Glutamatergic neuron (in vitro differentiated cells): ENCODE measurements around the gene C19orf44. TPM values are rescaled to one million over a fixed set of nuclear protein-coding genes. Genes with fewer than 3 reads are reported as not detected.

ENCODE experiments used
- DNase-seq: peaks from one replicate; pipeline ENCODE4 v3.0.0; 2022
- H3K27ac Mint-ChIP-seq: one replicate; pipeline ENCODE4 v1.8.0; 2020; ENCODE audit warnings: mild to moderate bottlenecking, mixed read lengths, inconsistent platforms; ENCODE audit not compliant: unreplicated experiment
- H3K27me3 Mint-ChIP-seq: one replicate; pipeline ENCODE4 v1.8.0; 2020; ENCODE audit warnings: mild to moderate bottlenecking, moderate library complexity, mixed read lengths, inconsistent platforms; ENCODE audit not compliant: unreplicated experiment
- H3K36me3 Mint-ChIP-seq: one replicate; pipeline ENCODE4 v1.8.0; 2020; ENCODE audit warnings: mild to moderate bottlenecking, mixed read lengths, inconsistent platforms; ENCODE audit not compliant: unreplicated experiment
- H3K4me1 Mint-ChIP-seq: one replicate; pipeline ENCODE4 v1.8.0; 2020; ENCODE audit warnings: mild to moderate bottlenecking, low read depth, mixed read lengths, inconsistent platforms; ENCODE audit not compliant: unreplicated experiment
- H3K4me3 Mint-ChIP-seq: one replicate; pipeline ENCODE4 v1.8.0; 2020; ENCODE audit warnings: mild to moderate bottlenecking, mixed read lengths, inconsistent platforms; ENCODE audit not compliant: unreplicated experiment
- H3K9me3 Mint-ChIP-seq: one replicate; pipeline ENCODE4 v1.8.0; 2020; ENCODE audit warnings: mild to moderate bottlenecking, moderate library complexity, mixed read lengths, inconsistent platforms; ENCODE audit not compliant: unreplicated experiment
- total RNA-seq: library from RNA; stranded (reverse); fragmentation: NEBNext Ultra II Directional; extraction: Animal tissue kit (Norgen Biotek cat#: 25700); gene quantifications from one replicate; pipeline ENCODE4 v1.2.1, GENCODE V29; 2021; ENCODE audit not compliant: unreplicated experiment
- TF ChIP-seq, protein P1 (sequence below): fragments of 200-600 bp; sonication (generic); IDR thresholded peaks from one replicate; pipeline ENCODE4 v1.5.0; 2021; ENCODE audit not compliant: partially characterized antibody, unreplicated experiment

Gene C19orf44
- total RNA-seq, 1 donor from 2014 or later: 5.0 TPM

DNA sequence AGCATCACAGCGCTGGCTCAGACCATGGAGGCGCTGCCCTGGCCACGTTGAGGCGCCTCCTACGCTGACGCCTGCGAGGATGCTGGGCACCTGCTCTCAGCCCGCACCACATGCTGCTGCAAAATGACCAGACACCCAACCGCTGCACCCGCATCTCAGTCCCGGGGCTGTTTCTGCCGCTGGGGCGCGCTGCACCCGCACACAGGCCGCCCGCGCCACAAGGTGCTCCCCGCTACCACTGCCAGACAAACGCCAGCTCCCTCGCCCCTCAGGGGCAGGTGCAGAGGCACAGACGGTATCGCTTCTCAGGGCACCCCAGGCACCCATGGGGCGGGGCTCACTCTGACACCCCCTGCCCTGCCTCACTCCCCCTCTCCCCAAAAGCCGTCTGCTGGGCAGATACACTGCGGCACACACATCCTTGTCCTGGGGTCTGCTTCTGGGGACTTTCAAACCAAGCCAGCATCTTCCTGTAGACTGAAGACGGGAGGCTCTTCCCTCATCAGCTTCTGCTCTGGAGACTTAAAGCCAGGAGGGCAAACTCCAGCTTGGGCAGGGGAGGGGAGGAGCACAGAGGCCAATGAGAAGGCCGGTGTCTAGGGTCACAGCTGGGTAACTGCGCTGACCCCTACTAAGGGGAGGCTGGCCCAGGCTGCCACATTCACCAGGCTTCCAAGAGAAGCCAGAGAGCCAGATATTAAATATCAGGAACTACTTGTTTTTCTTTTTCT is 29.7 kb downstream of the C19orf44 start:
- H3K9me3 Mint-ChIP-seq: no peaks in the 10 kb centered on the region
- H3K27ac Mint-ChIP-seq: no peak overlapping the region
- no peaks in the 10 kb centered on the region for H3K4me1 Mint-ChIP-seq

GRCh38 chr19:16527334-16527935 is 31.2 kb downstream of the C19orf44 start:
- Mint-ChIP-seq H3K4me1 (no peaks in the 10 kb centered on the region), H3K9me3 (no peaks in the 10 kb centered on the region), H3K27ac (no peak overlapping the region), H3K4me3 (no peak overlapping the region), H3K27me3 (peaks cover 5% of the 10 kb centered on the region), H3K36me3 (no peaks in the 10 kb centered on the region)
- TF ChIP-seq, protein P1, sequence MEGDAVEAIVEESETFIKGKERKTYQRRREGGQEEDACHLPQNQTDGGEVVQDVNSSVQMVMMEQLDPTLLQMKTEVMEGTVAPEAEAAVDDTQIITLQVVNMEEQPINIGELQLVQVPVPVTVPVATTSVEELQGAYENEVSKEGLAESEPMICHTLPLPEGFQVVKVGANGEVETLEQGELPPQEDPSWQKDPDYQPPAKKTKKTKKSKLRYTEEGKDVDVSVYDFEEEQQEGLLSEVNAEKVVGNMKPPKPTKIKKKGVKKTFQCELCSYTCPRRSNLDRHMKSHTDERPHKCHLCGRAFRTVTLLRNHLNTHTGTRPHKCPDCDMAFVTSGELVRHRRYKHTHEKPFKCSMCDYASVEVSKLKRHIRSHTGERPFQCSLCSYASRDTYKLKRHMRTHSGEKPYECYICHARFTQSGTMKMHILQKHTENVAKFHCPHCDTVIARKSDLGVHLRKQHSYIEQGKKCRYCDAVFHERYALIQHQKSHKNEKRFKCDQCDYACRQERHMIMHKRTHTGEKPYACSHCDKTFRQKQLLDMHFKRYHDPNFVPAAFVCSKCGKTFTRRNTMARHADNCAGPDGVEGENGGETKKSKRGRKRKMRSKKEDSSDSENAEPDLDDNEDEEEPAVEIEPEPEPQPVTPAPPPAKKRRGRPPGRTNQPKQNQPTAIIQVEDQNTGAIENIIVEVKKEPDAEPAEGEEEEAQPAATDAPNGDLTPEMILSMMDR: no peak
- no peak for DNase-seq

More for the DNA sequence above, 29.7 kb downstream of the C19orf44 start:
- peaks cover 4% of the 10 kb centered on the region for H3K27me3 Mint-ChIP-seq
- H3K4me3 Mint-ChIP-seq: no peak overlapping the region
- TF ChIP-seq, protein P1: no peak
- H3K36me3 Mint-ChIP-seq: no peaks in the 10 kb centered on the region
- no peak for DNase-seq

GRCh38 chr19:16527971-16528521 is 31.9 kb downstream of the C19orf44 start:
- TF ChIP-seq, protein P1: peak; percentile 22
- Mint-ChIP-seq H3K36me3 (no peaks in the 10 kb centered on the region), H3K27me3 (peaks cover 5% of the 10 kb centered on the region), H3K4me3 (no peak overlapping the region), H3K27ac (no peak overlapping the region), H3K9me3 (no peaks in the 10 kb centered on the region), H3K4me1 (no peaks in the 10 kb centered on the region)
- DNase-seq: peak; percentile 63

DNA sequence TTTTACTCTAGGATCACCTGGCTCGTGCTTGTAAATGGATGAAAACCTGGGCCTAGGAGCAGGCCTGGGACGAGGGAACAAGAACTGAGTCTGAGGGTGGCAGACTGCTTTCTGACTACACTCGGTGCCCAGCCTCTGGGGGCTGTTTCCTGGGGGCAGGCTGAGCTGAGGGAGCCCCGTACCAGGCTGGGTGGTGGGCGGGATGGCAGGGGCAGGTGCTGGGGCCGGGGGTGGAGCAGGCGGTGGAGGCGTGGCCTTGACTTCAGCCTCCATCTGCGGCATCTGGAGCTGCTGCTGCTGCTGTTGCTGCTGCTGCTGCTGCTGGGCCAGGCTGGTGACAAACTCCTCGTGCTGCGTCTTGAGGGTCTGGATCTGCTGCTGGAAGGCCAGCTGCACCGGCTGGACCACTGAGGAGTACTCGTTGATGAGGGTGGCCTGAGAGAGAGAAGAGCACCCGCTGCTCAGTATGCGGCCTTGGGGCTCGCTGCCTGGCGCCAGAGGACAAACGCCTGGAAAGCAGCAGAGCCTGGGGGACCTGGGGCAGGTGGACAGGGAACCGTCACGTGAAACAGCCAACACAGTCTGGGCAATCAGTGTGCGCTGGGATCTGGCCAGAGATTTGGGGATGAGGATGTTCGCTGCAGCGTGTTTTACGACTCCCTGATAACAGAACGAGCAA is 33.4 kb downstream of the C19orf44 start:
- DNase-seq: no peak
- H3K4me1 Mint-ChIP-seq: no peaks in the 10 kb centered on the region
- TF ChIP-seq, protein P1: no peak
- H3K27ac Mint-ChIP-seq: no peak overlapping the region
- H3K36me3 Mint-ChIP-seq: no peaks in the 10 kb centered on the region
- H3K27me3 Mint-ChIP-seq: peaks cover 5% of the 10 kb centered on the region
- no peak overlapping the region for H3K4me3 Mint-ChIP-seq
- no peaks in the 10 kb centered on the region for H3K9me3 Mint-ChIP-seq
